Measurements from ENCODE around the gene AKR1A1.
"Not testable (repeated sequence)": the region's sequence is repeated elsewhere in the genome, so short reads cannot be mapped to it uniquely, and the experiment has no call there.

Gene AKR1A1

GRCh38 chr1:45550401-45551351, at the start of gene AKR1A1:
Gene AKR1A1, plus strand, starts transcription at chr1:45550826. Its CDS starts 10,969 bp downstream, at chr1:45561795.
- DNase-seq, result peak; percentile 80

GRCh38 chr1:45501505-45501859, 49.1 kb upstream of the AKR1A1 start:
- no peak for DNase-seq

GRCh38 chr1:45503462-45504360, 46.9 kb upstream of the AKR1A1 start:
- DNase-seq, result no peak

GRCh38 chr1:45507195-45507594, 43.4 kb upstream of the AKR1A1 start:
- DNase-seq, result no peak

- DNase-seq, result no peak
These were observed 42.7 kb upstream of the AKR1A1 start for GRCh38 chr1:45507893-45508292.

- DNase-seq, result no peak
These were observed 42.1 kb upstream of the AKR1A1 start for GRCh38 chr1:45508295-45509151.

- DNase-seq, result no peak
These were observed 40.3 kb upstream of the AKR1A1 start for GRCh38 chr1:45510036-45510971.

GRCh38 chr1:45510972-45511527, 39.6 kb upstream of the AKR1A1 start:
- no peak for DNase-seq

GRCh38 chr1:45512641-45513054, 38.0 kb upstream of the AKR1A1 start:
- peak; percentile 54 for DNase-seq

- DNase-seq, result not testable (repeated sequence)
These were observed 36.9 kb upstream of the AKR1A1 start for GRCh38 chr1:45513532-45514260.

- no peak for DNase-seq
These were observed 34.6 kb upstream of the AKR1A1 start for GRCh38 chr1:45516036-45516435.

GRCh38 chr1:45516465-45516864, 34.2 kb upstream of the AKR1A1 start:
- no peak for DNase-seq

- not testable (repeated sequence) for DNase-seq
These were observed 32.3 kb upstream of the AKR1A1 start for GRCh38 chr1:45518366-45518765.

GRCh38 chr1:45518910-45519309, 31.7 kb upstream of the AKR1A1 start:
- DNase-seq, result no peak

- not testable (repeated sequence) for DNase-seq
These were observed 30.9 kb upstream of the AKR1A1 start for GRCh38 chr1:45519774-45520173.

GRCh38 chr1:45521413-45522323, 29.0 kb upstream of the AKR1A1 start, which contains the start of gene PRDX1:
Gene PRDX1, minus strand, starts transcription at chr1:45521884. Its CDS starts 2,841 bp downstream, at chr1:45519043.
- peak; percentile 98 for DNase-seq

GRCh38 chr1:45522324-45523104, 28.1 kb upstream of the AKR1A1 start:
- DNase-seq, result peak; percentile 28

- DNase-seq, result not testable (repeated sequence)
These were observed 27.1 kb upstream of the AKR1A1 start for GRCh38 chr1:45523516-45523915.

Data from CD4-positive, alpha-beta T cell treated with Interleukin-4 for 4 hours (primary cell).